Raji (cell line): ENCODE results near the gene SRL.

Source experiments
- POLR2A ChIP-seq: IDR thresholded peaks from 2 replicates; pipeline ENCODE4 v1.6.1; 2011; ENCODE audit warnings: low read depth, low read length, control low read depth; ENCODE audit not compliant: insufficient read depth

SRL gene

GRCh38 chr16:4202615-4203345 lies 39.1 kb downstream of the SRL start:
- TF ChIP-seq POLR2A = no peak

- TF ChIP-seq POLR2A = no peak
Observed at GRCh38 chr16:4200781-4201137, 41.1 kb downstream of the SRL start.

- no peak for TF ChIP-seq POLR2A
Observed at GRCh38 chr16:4200000-4200780, 41.7 kb downstream of the SRL start.

DNA sequence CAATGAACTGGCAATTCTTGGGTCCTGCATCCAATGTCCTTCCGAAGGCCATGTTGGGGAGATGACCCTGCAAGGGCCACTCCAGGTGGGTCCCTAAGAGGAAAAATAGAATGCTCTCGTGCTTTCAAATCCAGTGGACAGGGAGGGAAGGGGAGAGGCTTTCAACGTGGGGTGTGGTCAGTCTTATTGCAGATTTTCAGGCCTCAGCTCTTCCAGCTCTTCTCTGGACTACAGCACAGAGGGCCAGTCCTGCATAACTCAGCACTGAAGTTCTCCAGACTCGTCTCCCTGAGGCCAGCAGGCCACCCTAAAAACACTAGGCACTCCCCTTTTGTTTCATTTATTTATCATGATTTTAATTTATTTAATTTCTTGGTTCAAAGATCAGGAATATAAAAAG lies 43.1 kb downstream of the SRL start:
- no peak for TF ChIP-seq POLR2A

- TF ChIP-seq POLR2A = no peak
Observed at GRCh38 chr16:4194661-4195060, 47.2 kb downstream of the SRL start.

DNA sequence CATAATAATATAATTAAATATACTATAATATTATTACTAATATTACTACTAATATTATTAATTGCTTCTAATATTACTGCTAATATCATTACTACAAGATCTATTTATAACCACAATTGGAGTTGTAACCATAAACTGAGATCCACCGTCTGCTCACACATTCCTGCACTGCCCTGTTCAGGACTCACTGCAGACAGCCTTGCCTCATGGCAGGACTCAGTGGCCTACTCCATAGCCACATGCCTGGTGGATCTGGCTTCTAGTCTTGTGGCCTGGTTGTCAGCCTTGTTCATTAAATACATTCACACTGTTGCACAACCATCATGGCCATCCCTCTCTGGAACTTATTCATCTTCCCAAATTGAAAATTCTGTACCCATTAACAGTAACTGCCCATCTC lies 48.0 kb downstream of the SRL start:
- no peak for TF ChIP-seq POLR2A

DNA sequence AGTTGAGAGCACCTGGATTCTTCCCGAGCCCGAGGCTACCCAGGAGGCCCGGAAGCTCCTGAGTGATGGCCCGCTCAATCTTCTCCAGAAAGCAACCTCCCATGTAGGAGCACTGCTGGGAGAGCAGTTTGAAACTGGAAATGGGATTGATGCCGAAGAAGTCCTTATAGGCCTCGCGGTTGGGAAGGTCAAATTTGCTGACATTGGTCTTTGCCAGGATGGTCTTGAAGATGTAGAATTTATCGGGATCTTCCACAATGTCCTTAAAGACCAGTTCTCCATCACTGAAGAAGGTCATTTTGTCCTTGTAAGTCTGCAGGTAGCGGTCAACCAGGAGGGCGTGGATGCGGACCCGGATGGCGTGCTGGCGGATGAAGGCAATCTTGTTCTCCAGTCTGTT lies 49.7 kb downstream of the SRL start:
- no peak for TF ChIP-seq POLR2A

GRCh38 chr16:4190712-4191333 lies 51.1 kb downstream of the SRL start:
- no peak for TF ChIP-seq POLR2A

DNA sequence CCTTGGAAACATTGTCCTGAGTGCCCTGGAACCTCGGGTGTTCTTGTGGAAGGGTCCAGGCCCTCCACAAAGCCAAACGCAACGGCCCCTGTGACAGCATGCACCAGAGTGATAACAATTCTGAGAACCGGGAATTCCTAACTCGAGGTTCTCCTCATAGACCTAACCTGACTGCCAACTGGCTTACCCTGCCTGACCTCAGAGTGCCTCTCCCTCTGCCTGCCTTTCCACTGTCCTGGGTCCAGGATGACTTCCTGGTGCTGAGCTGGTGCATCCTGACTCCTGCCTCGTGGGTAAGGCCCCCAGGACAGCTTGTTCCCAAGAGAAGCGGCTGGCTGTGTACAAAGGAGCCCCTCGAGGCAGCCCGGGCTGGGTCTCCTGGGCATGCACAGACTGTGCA lies 51.8 kb downstream of the SRL start:
- no peak for TF ChIP-seq POLR2A

GRCh38 chr16:4184038-4184702 lies 57.7 kb downstream of the SRL start:
- no peak for TF ChIP-seq POLR2A

DNA sequence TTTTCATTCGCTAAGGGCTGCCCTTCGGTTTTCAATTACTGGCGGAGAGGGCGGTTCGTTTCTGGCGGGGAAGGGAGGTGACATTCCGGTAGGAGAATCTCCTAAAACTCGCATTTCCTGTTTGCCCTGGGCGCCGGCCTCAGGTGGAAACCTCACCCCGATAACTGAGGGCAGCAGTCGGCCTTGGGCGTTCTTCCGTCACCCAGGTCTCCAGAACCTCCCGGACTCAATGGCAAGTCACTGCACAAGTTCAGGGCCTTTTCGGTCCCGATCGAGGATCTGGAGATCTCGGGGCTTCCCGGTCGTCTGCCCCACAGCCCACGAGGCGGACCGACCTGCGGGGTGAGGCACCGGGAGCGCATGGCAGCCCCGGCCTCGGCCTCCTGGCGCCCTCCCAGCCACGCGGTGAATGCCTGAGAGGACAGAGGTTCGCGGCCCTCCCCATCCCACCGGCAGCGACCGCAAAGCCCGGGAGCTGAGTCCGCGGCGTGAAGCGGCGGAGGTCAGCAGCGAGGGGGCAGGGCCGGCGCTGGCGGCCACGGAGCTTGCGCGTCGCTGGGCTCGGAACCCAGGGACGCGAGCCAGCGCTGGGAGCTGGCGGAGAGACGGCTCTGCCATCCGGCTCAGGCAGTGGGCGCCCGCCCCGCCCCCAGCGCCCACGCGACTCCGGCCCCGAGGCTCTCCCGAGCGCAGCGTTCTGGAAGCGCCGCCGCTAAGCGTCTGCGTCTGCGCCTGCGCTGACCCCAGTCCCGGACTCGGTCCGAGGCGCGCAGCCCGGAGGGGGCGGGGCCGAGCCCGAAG lies 58.4 kb downstream of the SRL start:
- peak; percentile 69 for TF ChIP-seq POLR2A

GRCh38 chr16:4182581-4183236 lies 59.2 kb downstream of the SRL start:
- TF ChIP-seq POLR2A = no peak

DNA sequence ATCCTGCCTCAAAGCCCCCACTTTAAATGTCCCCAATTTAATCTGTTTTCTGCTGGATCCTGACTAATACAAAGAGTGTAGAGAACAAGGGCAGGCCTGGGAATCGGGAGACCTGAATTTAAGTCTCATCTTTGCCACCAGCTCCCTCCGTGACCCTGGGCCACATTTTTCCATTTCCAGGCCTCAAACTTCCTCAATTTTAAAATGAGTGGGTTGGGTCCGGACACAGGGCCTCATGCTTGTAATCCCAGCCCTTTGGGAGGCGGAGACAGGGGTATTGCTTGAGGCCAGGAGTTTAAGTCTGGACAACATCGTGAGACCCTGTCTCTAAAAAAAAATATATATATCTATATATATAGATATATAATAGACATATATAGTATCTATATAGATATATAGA lies 61.4 kb downstream of the SRL start:
- TF ChIP-seq POLR2A = no peak

DNA sequence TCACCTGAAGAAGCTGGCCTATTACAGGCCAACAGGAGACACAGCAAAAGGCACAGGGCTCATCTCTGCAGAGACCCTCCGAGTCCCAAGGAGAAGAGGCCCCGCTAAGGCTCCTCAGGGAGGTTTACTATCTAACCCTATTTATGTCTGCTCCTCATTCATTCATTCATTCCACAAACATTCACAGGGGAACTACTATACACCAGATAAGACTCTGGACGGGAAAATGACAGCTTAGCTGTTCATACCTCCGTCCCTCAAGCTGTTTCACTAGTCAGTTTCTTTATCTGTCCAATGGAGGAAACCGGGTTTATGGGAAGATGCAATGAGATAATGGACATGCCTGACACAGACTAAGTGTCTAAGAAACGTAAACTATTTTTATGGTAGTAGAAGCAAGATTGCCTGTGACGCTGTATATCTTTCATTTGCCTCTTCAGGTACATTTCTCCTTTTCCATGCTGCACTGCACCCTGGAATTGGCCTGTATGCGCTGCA lies 62.1 kb downstream of the SRL start:
- TF ChIP-seq POLR2A = no peak
